ENCODE results near the gene RASL10A. TPM values are rescaled to one million over a fixed set of nuclear protein-coding genes. Genes with fewer than 3 reads are reported as not detected.

Gene RASL10A
- total RNA-seq, 1 experiment from 2014 or later = 0.82 TPM

DNA sequence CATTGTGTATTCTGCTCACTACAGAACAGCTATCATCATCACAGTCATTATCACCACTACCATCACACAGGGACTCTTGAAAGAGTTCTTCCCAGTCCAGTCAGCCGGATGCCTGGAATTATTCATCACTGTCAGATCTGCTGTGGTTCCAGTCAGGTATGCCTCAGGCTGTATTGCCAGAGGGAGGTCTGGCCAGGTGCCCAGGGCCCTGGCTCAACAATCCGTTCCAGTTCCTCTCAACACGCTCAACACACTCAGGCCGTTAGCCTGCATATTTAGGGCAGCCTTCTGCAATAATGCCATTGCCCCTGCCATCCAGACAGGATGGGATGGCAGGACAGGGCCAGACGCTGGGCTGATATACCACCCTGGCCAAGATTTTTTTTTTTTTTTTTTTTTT, 28.6 kb upstream of the RASL10A start:
- H3K27ac Mint-ChIP-seq (ENCODE audit: low read depth, unreplicated experiment) = no peak overlapping the region
- POLR2A ChIA-PET = interaction anchor here (0.6 to 1.1 kb wide), 3 partner anchors 21 to 74 kb away, joined by 3 to 4 read pairs (median 3); no protein-coding TSS in a partner anchor
- no TSS peak for BruUV-seq (replicated peaks)
- H3K9me3 Mint-ChIP-seq (ENCODE audit: unreplicated experiment) = no peaks in the 10 kb centered on the region
- H3K4me1 Mint-ChIP-seq (ENCODE audit: insufficient read depth, unreplicated experiment) = peaks cover 30% of the 10 kb centered on the region
- TF ChIP-seq, protein P1, sequence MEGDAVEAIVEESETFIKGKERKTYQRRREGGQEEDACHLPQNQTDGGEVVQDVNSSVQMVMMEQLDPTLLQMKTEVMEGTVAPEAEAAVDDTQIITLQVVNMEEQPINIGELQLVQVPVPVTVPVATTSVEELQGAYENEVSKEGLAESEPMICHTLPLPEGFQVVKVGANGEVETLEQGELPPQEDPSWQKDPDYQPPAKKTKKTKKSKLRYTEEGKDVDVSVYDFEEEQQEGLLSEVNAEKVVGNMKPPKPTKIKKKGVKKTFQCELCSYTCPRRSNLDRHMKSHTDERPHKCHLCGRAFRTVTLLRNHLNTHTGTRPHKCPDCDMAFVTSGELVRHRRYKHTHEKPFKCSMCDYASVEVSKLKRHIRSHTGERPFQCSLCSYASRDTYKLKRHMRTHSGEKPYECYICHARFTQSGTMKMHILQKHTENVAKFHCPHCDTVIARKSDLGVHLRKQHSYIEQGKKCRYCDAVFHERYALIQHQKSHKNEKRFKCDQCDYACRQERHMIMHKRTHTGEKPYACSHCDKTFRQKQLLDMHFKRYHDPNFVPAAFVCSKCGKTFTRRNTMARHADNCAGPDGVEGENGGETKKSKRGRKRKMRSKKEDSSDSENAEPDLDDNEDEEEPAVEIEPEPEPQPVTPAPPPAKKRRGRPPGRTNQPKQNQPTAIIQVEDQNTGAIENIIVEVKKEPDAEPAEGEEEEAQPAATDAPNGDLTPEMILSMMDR (IDR thresholded peaks at IDR 0.05; ENCODE audit: unreplicated experiment) = no peak
- no peak overlapping the region for H3K4me3 Mint-ChIP-seq (ENCODE audit: unreplicated experiment)
- peaks cover 69% of the 10 kb centered on the region for H3K36me3 Mint-ChIP-seq (ENCODE audit: insufficient read depth, unreplicated experiment)
- CTCF ChIA-PET = interaction anchor here (0.6 to 1.3 kb wide), 3 partner anchors 27 to 1308 kb away, joined by 3 to 5 read pairs (median 4); partner anchors contain the start of gene GAS2L1
- intact Hi-C loops (cut with micrococcal nuclease) = loop anchor here (1.0 kb wide), 1 partner anchor 38 kb away; the partner anchor contains the start of gene GAS2L1
- peak; percentile 85 for DNase-seq (ENCODE audit: unreplicated experiment)
- H3K27me3 Mint-ChIP-seq (ENCODE audit: insufficient read depth, unreplicated experiment) = no peaks in the 10 kb centered on the region

DNA sequence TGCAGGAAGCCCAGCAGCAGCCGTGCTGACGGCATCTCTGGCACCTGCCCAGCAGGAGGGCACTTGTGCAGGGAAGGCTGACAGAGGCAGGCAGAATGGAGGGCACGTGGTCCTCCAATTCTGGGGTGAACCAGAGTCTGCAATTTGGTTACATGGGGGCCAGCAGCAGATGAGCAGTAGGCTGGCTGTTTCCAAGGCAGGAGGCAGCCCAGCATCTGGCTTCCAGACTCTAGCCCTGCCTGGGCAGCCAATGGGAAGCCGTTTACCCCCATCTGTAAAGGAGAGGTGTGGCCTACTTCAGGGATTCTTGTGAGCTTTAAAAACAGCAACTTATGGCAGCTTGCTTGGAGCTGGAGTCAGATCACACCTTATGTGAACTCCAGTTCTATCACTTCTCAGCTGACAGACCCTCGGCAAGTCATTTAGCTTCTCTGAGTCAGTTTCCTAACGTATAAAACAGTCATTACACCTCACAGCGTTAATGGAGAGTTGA, 27.9 kb upstream of the RASL10A start:
- no peaks in the 10 kb centered on the region for H3K9me3 Mint-ChIP-seq (ENCODE audit: unreplicated experiment)
- BruUV-seq (replicated peaks) = no TSS peak
- TF ChIP-seq, protein P1 (IDR thresholded peaks at IDR 0.05; ENCODE audit: unreplicated experiment) = no peak
- H3K4me1 Mint-ChIP-seq (ENCODE audit: insufficient read depth, unreplicated experiment) = peaks cover 29% of the 10 kb centered on the region
- no peak overlapping the region for H3K27ac Mint-ChIP-seq (ENCODE audit: low read depth, unreplicated experiment)
- H3K36me3 Mint-ChIP-seq (ENCODE audit: insufficient read depth, unreplicated experiment) = peaks cover 65% of the 10 kb centered on the region
- intact Hi-C loops (cut with micrococcal nuclease) = no loop called here
- CTCF ChIA-PET = interaction anchor here (0.7 kb wide), 1 partner anchor 37 kb away, joined by 3 read pairs; the partner anchor contains the start of gene GAS2L1
- POLR2A ChIA-PET = interaction anchor here (0.5 to 1.1 kb wide), 4 partner anchors 20 to 264 kb away, joined by 3 to 4 read pairs (median 3); no protein-coding TSS in a partner anchor
- peak; percentile 28 for DNase-seq (ENCODE audit: unreplicated experiment)
- no peak overlapping the region for H3K4me3 Mint-ChIP-seq (ENCODE audit: unreplicated experiment)
- H3K27me3 Mint-ChIP-seq (ENCODE audit: insufficient read depth, unreplicated experiment) = no peaks in the 10 kb centered on the region

DNA sequence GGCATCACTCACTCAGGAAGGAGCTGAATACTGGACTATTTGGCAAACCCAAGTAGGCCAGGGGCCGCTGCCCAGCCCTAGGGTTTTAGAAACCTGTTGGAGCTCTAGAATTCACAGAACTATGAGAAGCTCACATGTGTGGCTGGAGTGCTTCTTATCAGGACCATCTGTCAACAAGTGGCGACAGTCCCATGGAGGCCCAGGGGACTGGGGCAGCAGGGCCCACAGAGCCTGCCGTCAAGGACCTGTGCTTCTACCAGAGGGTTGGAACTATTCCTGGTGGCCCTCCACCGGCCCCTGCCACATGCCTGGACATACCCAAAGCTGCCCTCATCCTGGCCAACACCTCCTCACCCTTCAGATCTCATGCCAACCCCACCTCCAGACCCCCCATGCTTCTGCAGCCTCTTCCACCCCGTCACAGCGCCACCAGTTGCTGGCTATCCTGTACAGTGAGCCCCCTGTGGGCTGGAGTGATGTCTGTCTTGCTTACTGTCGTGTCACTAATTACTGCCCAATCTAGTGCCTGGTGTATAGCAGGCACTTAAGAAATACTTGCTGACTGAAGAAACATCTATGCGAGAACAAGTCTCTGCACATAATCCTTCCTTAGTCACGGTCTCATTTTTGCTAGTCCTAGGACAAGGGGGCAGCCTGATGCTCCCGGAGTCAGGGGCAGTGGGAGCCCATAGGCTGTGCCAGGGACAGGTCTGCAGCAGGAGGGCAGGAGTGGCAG, 27.2 kb upstream of the RASL10A start:
- no peaks in the 10 kb centered on the region for H3K27me3 Mint-ChIP-seq (ENCODE audit: insufficient read depth, unreplicated experiment)
- no TSS peak for BruUV-seq (replicated peaks)
- DNase-seq (ENCODE audit: unreplicated experiment) = no peak
- no peak overlapping the region for H3K4me3 Mint-ChIP-seq (ENCODE audit: unreplicated experiment)
- ChIA-PET POLR2A (interaction anchor here (0.5 to 0.6 kb wide), 2 partner anchors 25 to 263 kb away, joined by 3 read pairs; no protein-coding TSS in a partner anchor), CTCF (no interaction called here)
- H3K9me3 Mint-ChIP-seq (ENCODE audit: unreplicated experiment) = no peaks in the 10 kb centered on the region
- TF ChIP-seq, protein P1 (IDR thresholded peaks at IDR 0.05; ENCODE audit: unreplicated experiment) = no peak
- no peak overlapping the region for H3K27ac Mint-ChIP-seq (ENCODE audit: low read depth, unreplicated experiment)
- H3K36me3 Mint-ChIP-seq (ENCODE audit: insufficient read depth, unreplicated experiment) = peaks cover 65% of the 10 kb centered on the region
- H3K4me1 Mint-ChIP-seq (ENCODE audit: insufficient read depth, unreplicated experiment) = peaks cover 29% of the 10 kb centered on the region
- intact Hi-C loops (cut with micrococcal nuclease) = no loop called here

DNA sequence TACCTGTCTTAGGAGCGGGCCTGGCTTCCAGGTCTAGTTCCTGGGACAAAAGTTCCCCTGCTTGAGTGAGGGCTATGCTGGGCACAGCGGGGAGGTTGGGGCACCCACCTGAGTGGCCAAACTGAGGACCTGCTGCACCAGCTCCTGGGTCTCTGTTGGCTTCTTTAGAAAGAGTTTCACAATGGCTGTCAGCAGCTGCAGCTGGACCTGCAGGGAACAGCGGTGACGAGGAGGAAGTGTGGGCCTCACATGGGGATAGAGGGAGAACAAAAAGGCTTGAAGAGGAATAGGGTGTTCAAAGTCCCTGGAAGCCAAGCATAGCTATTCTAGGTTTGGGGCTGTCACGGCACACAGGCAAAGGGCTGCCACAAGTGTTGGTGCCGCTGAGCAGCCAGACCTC, 26.7 kb upstream of the RASL10A start:
- BruUV-seq (replicated peaks) = no TSS peak
- no peak overlapping the region for H3K4me3 Mint-ChIP-seq (ENCODE audit: unreplicated experiment)
- H3K27me3 Mint-ChIP-seq (ENCODE audit: insufficient read depth, unreplicated experiment) = no peaks in the 10 kb centered on the region
- peaks cover 61% of the 10 kb centered on the region for H3K36me3 Mint-ChIP-seq (ENCODE audit: insufficient read depth, unreplicated experiment)
- ChIA-PET POLR2A (interaction anchor here (0.6 kb wide), 1 partner anchor 26 kb away, joined by 3 read pairs; no protein-coding TSS in a partner anchor), CTCF (no interaction called here)
- no peak for DNase-seq (ENCODE audit: unreplicated experiment)
- no peak overlapping the region for H3K27ac Mint-ChIP-seq (ENCODE audit: low read depth, unreplicated experiment)
- peaks cover 29% of the 10 kb centered on the region for H3K4me1 Mint-ChIP-seq (ENCODE audit: insufficient read depth, unreplicated experiment)
- intact Hi-C loops (cut with micrococcal nuclease) = no loop called here
- TF ChIP-seq, protein P1 (IDR thresholded peaks at IDR 0.05; ENCODE audit: unreplicated experiment) = no peak
- H3K9me3 Mint-ChIP-seq (ENCODE audit: unreplicated experiment) = no peaks in the 10 kb centered on the region
